Activated gamma-delta T cell treated with anti-CD3 and anti-CD28 coated beads, Interleukin-2, amount 50 U/mL, for 16 hours (primary cell): ENCODE measurements around the gene PPP2R2C.

Source experiments
- DNase-seq: peaks from one replicate; pipeline ENCODE4 v3.0.0-alpha.2; 2020; ENCODE audit warnings: low read depth

The PPP2R2C gene

GRCh38 chr4:6329478-6330383, 142.7 kb downstream of the PPP2R2C start:
- DNase-seq: no peak

GRCh38 chr4:6328526-6328925, 143.9 kb downstream of the PPP2R2C start:
- DNase-seq: no peak

- DNase-seq: peak; percentile 68
Observed at GRCh38 chr4:6327220-6327917, 145.0 kb downstream of the PPP2R2C start.

- DNase-seq: no peak
Observed at GRCh38 chr4:6326312-6327060, 145.9 kb downstream of the PPP2R2C start.

- DNase-seq: no peak
Observed at GRCh38 chr4:6325788-6326290, 146.6 kb downstream of the PPP2R2C start.

GRCh38 chr4:6324999-6325787, 147.2 kb downstream of the PPP2R2C start:
- no peak for DNase-seq

- DNase-seq: no peak
Observed at GRCh38 chr4:6324461-6324998, 147.9 kb downstream of the PPP2R2C start.

- no peak for DNase-seq
Observed at GRCh38 chr4:6322761-6323566, 149.4 kb downstream of the PPP2R2C start.

- no peak for DNase-seq
Observed at GRCh38 chr4:6322067-6322760, 150.2 kb downstream of the PPP2R2C start.

GRCh38 chr4:6321361-6321760, 151.1 kb downstream of the PPP2R2C start:
- no peak for DNase-seq

- DNase-seq: no peak
Observed at GRCh38 chr4:6320663-6321062, 151.8 kb downstream of the PPP2R2C start.

GRCh38 chr4:6319530-6320150, 152.8 kb downstream of the PPP2R2C start:
- DNase-seq: no peak

- no peak for DNase-seq
Observed at GRCh38 chr4:6318206-6318605, 154.2 kb downstream of the PPP2R2C start.

GRCh38 chr4:6316461-6317003, 155.9 kb downstream of the PPP2R2C start:
- no peak for DNase-seq

- DNase-seq: no peak
Observed at GRCh38 chr4:6313216-6313615, 159.2 kb downstream of the PPP2R2C start.

- DNase-seq: no peak
Observed at GRCh38 chr4:6309777-6310176, 162.6 kb downstream of the PPP2R2C start.

GRCh38 chr4:6308899-6309643, 163.3 kb downstream of the PPP2R2C start:
- DNase-seq: peak; percentile 5

GRCh38 chr4:6307891-6308290, 164.5 kb downstream of the PPP2R2C start:
- no peak for DNase-seq
